Psoas muscle (tissue), 8 donors: Measurements from ENCODE around the gene SLC43A2. TPM values are rescaled to one million over a fixed set of nuclear protein-coding genes. Genes with fewer than 3 reads are reported as not detected.
"Not testable (repeated sequence)": the region's sequence is repeated elsewhere in the genome, so short reads cannot be mapped to it uniquely, and the experiment has no call there.

Experiments used
- ATAC-seq, 4 donors: fragments of 200-7000 bp; cut with Tn5 transposase; one replicate each; pipeline ENCODE4 v1.9.1; 2020; ENCODE audit warnings: moderate library complexity in 3 of 4, mild to moderate bottlenecking in 2 of 4
- DNase-seq, 2 donors: peaks; one replicate each; pipeline ENCODE4 v3.0.0-alpha.2; 2020
- H3K27ac ChIP-seq: fragments of 200-600 bp; one replicate; pipeline ENCODE4 v1.8.0; 2022
- H3K27me3 ChIP-seq, 3 donors: fragments of 200-600 bp in 1 of 3; one replicate each; pipeline versions ENCODE4 v1.6.1 to v1.8.0; 2013 to 2022; ENCODE audit warnings: low read length in 2 of 3, mild to moderate bottlenecking in 2 of 3, moderate library complexity in 1 of 3; ENCODE audit not compliant: insufficient read depth in 3 of 3
- H3K36me3 ChIP-seq, 2 donors: fragments of 200-600 bp in 1 of 2; one replicate each; pipeline versions ENCODE4 v1.6.1 to v1.8.0; 2013 to 2022; ENCODE audit warnings: low read depth in 1 of 2, mild to moderate bottlenecking in 1 of 2, moderate library complexity in 1 of 2; ENCODE audit not compliant: insufficient read depth in 1 of 2
- H3K4me1 ChIP-seq: fragments of 200-600 bp; one replicate; pipeline ENCODE4 v1.8.0; 2022
- H3K4me3 ChIP-seq: fragments of 200-600 bp; one replicate; pipeline ENCODE4 v1.8.0; 2022; ENCODE audit warnings: mild to moderate bottlenecking
- H3K9me3 ChIP-seq: fragments of 200-600 bp; one replicate; pipeline ENCODE4 v1.8.0; 2022
- CTCF ChIP-seq: fragments of 200-600 bp; IDR thresholded peaks from one replicate; pipeline ENCODE4 v1.8.0; 2022; ENCODE audit warnings: antibody characterized with exemption
- WGBS, 3 donors: extraction: QIAGEN DNeasy Blood & Tissue Kit; methylation state at CpG; one replicate each; pipeline versions ENCODE4 v1.1.6 to v1.1.7; 2013; 5-methylcytosine and 5-hydroxymethylcytosine counted together
- intact Hi-C, 2 donors: fragments of 100-400 bp; cut with DNase I; formaldehyde crosslinking; loops; one replicate each; pipeline versions ENCODE4 v1.11.0 to v1.14.2; 2022
- polyA plus RNA-seq, 3 donors: library from polyadenylated mRNA; stranded (reverse); fragments of 200-250 nt; gene quantifications; one replicate each; pipeline ENCODE4 v1.2.3, GENCODE V29; 2013
- total RNA-seq, 4 donors: library from RNA; stranded (reverse); fragmentation: NEBNext Ultra II Directional in 2 of 4; extraction: Animal tissue kit (Norgen Biotek cat#: 25700) in 2 of 4; gene quantifications; one replicate each; pipeline versions ENCODE4 v1.2.1 to v1.2.4, GENCODE V29; 2021 to 2023
- donor health status: healthy with polysubstance abuse.
- donor health status: DM: no; HTN: no; CAD: no; lungs with moderate emphysema.
- donor health status: Bipolar disorder and iron deficiency.
- donor health status: healthy.
- donor health status: DM: yes; HTN: yes; CAD: no.
- donor health status: DM: no; HTN: no; CAD: no.
- donor health status: DM: no; HTN: no; CAD: no.
- donor health status: DM: yes; HTN: yes; CAD: no.

SLC43A2 gene
- total and polyA plus RNA-seq, 7 donors: 9.5 to 70.5 (median 21.7) TPM

GRCh38 chr17:1535737-1536136, 92.9 kb downstream of the SLC43A2 start:
- no peak for TF ChIP-seq CTCF
- Histone ChIP-seq H3K27me3 (no peaks in the 10 kb centered on the region), H3K27ac (no peak overlapping the region), H3K4me3 (no peak overlapping the region), H3K36me3 (peaks cover 0 to 95% of the 10 kb centered on the region in 2 donors), H3K4me1 (peaks cover 15% of the 10 kb centered on the region), H3K9me3 (no peaks in the 10 kb centered on the region)
- ATAC-seq (no peak), DNase-seq (no peak)
- WGBS, 3 donors: 91 to 94% (median 93%) methylated on average over 4 of the region's 4 CpGs
- intact Hi-C loops: no loop called here

GRCh38 chr17:1533661-1534325, 94.8 kb downstream of the SLC43A2 start:
- Histone ChIP-seq H3K36me3 (peaks cover 0 to 91% of the 10 kb centered on the region in 2 donors), H3K27ac (peak overlapping the region; percentile 65), H3K9me3 (no peaks in the 10 kb centered on the region), H3K4me3 (no peak overlapping the region), H3K27me3 (no peaks in the 10 kb centered on the region), H3K4me1 (peaks cover 15% of the 10 kb centered on the region)
- intact Hi-C loops: loop anchor here in 1 of 2 donors (5.0 kb wide), 1 partner anchor 266 kb away; no protein-coding TSS in a partner anchor
- ATAC-seq (peak; percentile 64 to 78 (median 72)), DNase-seq (no peak)
- TF ChIP-seq CTCF: no peak
- WGBS, 3 donors: 39 to 54% (median 43%) methylated on average over 24 of the region's 24 CpGs

- 72 to 76% (median 74%) methylated on average over 10 of the region's 10 CpGs for WGBS, 3 donors
- H3K36me3 ChIP-seq: peaks cover 0 to 90% of the 10 kb centered on the region in 2 donors
- peak overlapping the region; percentile 65 for H3K27ac ChIP-seq
- DNase-seq (peak in 1 of 2 donors; percentile 64), ATAC-seq (peak; percentile 76 to 85 (median 84))
- H3K4me3 ChIP-seq: no peak overlapping the region
- peak; percentile 40 for TF ChIP-seq CTCF
- H3K27me3 ChIP-seq: no peaks in the 10 kb centered on the region
- peaks cover 15% of the 10 kb centered on the region for H3K4me1 ChIP-seq
- H3K9me3 ChIP-seq: no peaks in the 10 kb centered on the region
- intact Hi-C loops: loop anchor here in 1 of 2 donors (5.0 kb wide), 1 partner anchor 266 kb away; no protein-coding TSS in a partner anchor
Measured at GRCh38 chr17:1532836-1533602, 95.6 kb downstream of the SLC43A2 start.

- DNase-seq (no peak), ATAC-seq (no peak)
- WGBS, 3 donors: 65 to 74% (median 70%) methylated on average over 2 of the region's 2 CpGs
- H3K27me3 ChIP-seq: no peaks in the 10 kb centered on the region
- H3K4me3 ChIP-seq: no peak overlapping the region
- H3K9me3 ChIP-seq: no peaks in the 10 kb centered on the region
- H3K27ac ChIP-seq: no peak overlapping the region
- peaks cover 29% of the 10 kb centered on the region for H3K4me1 ChIP-seq
- intact Hi-C loops: loop anchor here in 1 of 2 donors (5.0 kb wide), 1 partner anchor 263 kb away; no protein-coding TSS in a partner anchor
- peaks cover 0 to 63% of the 10 kb centered on the region in 2 donors for H3K36me3 ChIP-seq
- TF ChIP-seq CTCF: no peak
Measured at GRCh38 chr17:1529863-1530262, 98.8 kb downstream of the SLC43A2 start.

GRCh38 chr17:1526876-1527275, 101.8 kb downstream of the SLC43A2 start:
- H3K36me3 ChIP-seq: peaks cover 0 to 54% of the 10 kb centered on the region in 2 donors
- WGBS, 3 donors: 79 to 86% (median 84%) methylated on average over 4 of the region's 4 CpGs

More at GRCh38 chr17:1526876-1527275, 101.8 kb downstream of the SLC43A2 start:
- H3K27ac ChIP-seq, intact Hi-C loops, H3K4me3 ChIP-seq, ATAC-seq, DNase-seq, H3K9me3 ChIP-seq, H3K27me3 ChIP-seq: not testable (repeated sequence)
- H3K4me1 ChIP-seq: peaks cover 13% of the 10 kb centered on the region
